OCI-LY7 (cell line): ENCODE measurements around the gene SLIT3. TPM values are rescaled to one million over a fixed set of nuclear protein-coding genes. Genes with fewer than 3 reads are reported as not detected.

Experiments used
- BruUV-seq: library from RNA; stranded (reverse); fragments of 400-500 nt; replicated peaks from 2 replicates; lab custom pipeline; 2021; lab: Mats Ljungman, UMichigan
- CTCF ChIA-PET: fragments of 300-600 bp; sonication (Branson Sonifier 250); formaldehyde crosslinking; loops from one replicate; lab custom pipeline; 2022; ENCODE audit warnings: antibody characterized with exemption; ENCODE audit not compliant: unreplicated experiment; lab: Charles Lee
- POLR2A ChIA-PET: fragments of 300-600 bp; sonication (Branson Sonifier 250); formaldehyde crosslinking; loops from one replicate; lab custom pipeline; 2022; ENCODE audit warnings: antibody characterized with exemption; lab: Charles Lee
- DNase-seq: peaks from one replicate; pipeline ENCODE4 v3.0.0-alpha.2; 2015; ENCODE audit warnings: low spot score
- H2AFZ ChIP-seq: fragments of 200-600 bp; sonication (generic), shearing (Covaris generic); 2 replicates; pipeline ENCODE4 v1.6.1; 2014; ENCODE audit warnings: mild to moderate bottlenecking, antibody characterized with exemption, low read length, moderate library complexity
- H3K27ac ChIP-seq: fragments of 200-600 bp; sonication (generic); 2 replicates; pipeline ENCODE4 v1.5.1; 2014; ENCODE audit warnings: mixed run types, low read depth, mild to moderate bottlenecking, moderate library complexity, low read length, inconsistent platforms; ENCODE audit not compliant: poor library complexity, severe bottlenecking
- H3K36me3 ChIP-seq: fragments of 200-600 bp; sonication (generic); 2 replicates; pipeline ENCODE4 v1.6.1; 2014; ENCODE audit warnings: mild to moderate bottlenecking, antibody characterized with exemption, low read length, moderate library complexity, mixed read lengths; ENCODE audit not compliant: insufficient read depth
- H3K4me1 ChIP-seq: fragments of 200-600 bp; sonication (generic); 2 replicates; pipeline ENCODE4 v1.5.1; 2014; ENCODE audit warnings: mild to moderate bottlenecking, low read length; ENCODE audit not compliant: insufficient read depth, poor library complexity, severe bottlenecking
- H3K4me2 ChIP-seq: fragments of 200-600 bp; sonication (generic); 2 replicates; pipeline ENCODE4 v1.6.1; 2014; ENCODE audit warnings: mild to moderate bottlenecking, low read length
- H3K4me3 ChIP-seq: fragments of 200-600 bp; sonication (generic); 2 replicates; pipeline ENCODE4 v1.5.1; 2014; ENCODE audit warnings: mild to moderate bottlenecking, low read depth, low read length; ENCODE audit not compliant: poor library complexity, severe bottlenecking
- H3K79me2 ChIP-seq: fragments of 200-600 bp; sonication (generic); 2 replicates; pipeline ENCODE4 v1.6.1; 2016; ENCODE audit warnings: low read depth, mild to moderate bottlenecking, low read length, moderate library complexity, mixed read lengths; ENCODE audit not compliant: insufficient read depth
- H3K9me2 ChIP-seq: fragments of 200-600 bp; sonication (generic); 2 replicates; pipeline ENCODE4 v1.6.1; 2016; ENCODE audit warnings: mild to moderate bottlenecking, low read length, mixed read lengths; ENCODE audit not compliant: insufficient read depth
- H3K9me3 ChIP-seq: fragments of 200-600 bp; sonication (generic); 2 replicates; pipeline ENCODE4 v1.6.1; 2014; ENCODE audit warnings: mild to moderate bottlenecking, mixed run types, low read length, mixed read lengths
- H4K20me1 ChIP-seq: fragments of 200-600 bp; sonication (generic); 2 replicates; pipeline ENCODE4 v1.6.1; 2014; ENCODE audit warnings: mild to moderate bottlenecking, antibody characterized with exemption, low read length, moderate library complexity, mixed read lengths; ENCODE audit not compliant: insufficient read depth
- CTCF ChIP-seq: fragments of 200-600 bp; sonication (generic); conservative IDR thresholded peaks from 2 replicates; pipeline ENCODE4 v1.5.1; 2014; ENCODE audit warnings: mild to moderate bottlenecking, antibody characterized with exemption, low read length, moderate library complexity, mixed read lengths
- EZH2phosphoT487 ChIP-seq: fragments of 200-600 bp; sonication (generic); IDR thresholded peaks from 2 replicates; pipeline ENCODE4 v1.6.1; 2018; ENCODE audit warnings: low read depth, borderline replicate concordance, mild to moderate bottlenecking, mixed run types, antibody characterized with exemption, low read length, moderate library complexity, mixed read lengths
- intact Hi-C: fragments of 100-400 bp; cut with micrococcal nuclease; formaldehyde crosslinking; loops from one replicate; pipeline ENCODE4 v1.10.0; 2022; ENCODE audit not compliant: unreplicated experiment
- total RNA-seq, 2 experiments: library from RNA; depleted of rRNA in 1 of 2; stranded (reverse); fragments of >200 nt in 1 of 2; shearing (Covaris generic) in 1 of 2; gene quantifications; 2 replicates each; pipeline ENCODE4 v1.2.3, GENCODE V29; 2014 to 2022

SLIT3 gene
- total RNA-seq, 2 experiments from 2014 or later: not detected

- H3K4me2 ChIP-seq: no peak overlapping the region
- no peak overlapping the region for H3K4me3 ChIP-seq
- BruUV-seq: no TSS peak
- ChIA-PET CTCF (no interaction called here), POLR2A (no interaction called here)
- H3K9me2 ChIP-seq: no peaks in the 10 kb centered on the region
- no peak for DNase-seq
- intact Hi-C loops: no loop called here
- H4K20me1 ChIP-seq: no peaks in the 10 kb centered on the region
- no peak for TF ChIP-seq EZH2phosphoT487
- no peak for TF ChIP-seq CTCF
- no peaks in the 10 kb centered on the region for H3K9me3 ChIP-seq
- H3K27ac ChIP-seq: no peak overlapping the region
- H3K36me3 ChIP-seq: no peaks in the 10 kb centered on the region
- no peak overlapping the region for H2AFZ ChIP-seq
- H3K79me2 ChIP-seq: no peaks in the 10 kb centered on the region
- no peaks in the 10 kb centered on the region for H3K4me1 ChIP-seq
Measured at GRCh38 chr5:169286572-169287300, 14.2 kb downstream of the SLIT3 start.

- no peaks in the 10 kb centered on the region for H3K79me2 ChIP-seq
- no TSS peak for BruUV-seq
- H3K4me3 ChIP-seq: no peak overlapping the region
- no peak for TF ChIP-seq EZH2phosphoT487
- no peak for DNase-seq
- POLR2A ChIA-PET: interaction anchor here (0.6 kb wide), 1 partner anchor 310 kb away, joined by 3 read pairs; no protein-coding TSS in a partner anchor
- H4K20me1 ChIP-seq: no peaks in the 10 kb centered on the region
- no peak overlapping the region for H3K27ac ChIP-seq
- H3K4me1 ChIP-seq: no peaks in the 10 kb centered on the region
- H3K9me2 ChIP-seq: no peaks in the 10 kb centered on the region
- H3K4me2 ChIP-seq: no peak overlapping the region
- no peak overlapping the region for H2AFZ ChIP-seq
- H3K9me3 ChIP-seq: no peaks in the 10 kb centered on the region
- no peaks in the 10 kb centered on the region for H3K36me3 ChIP-seq
- intact Hi-C loops: no loop called here
- CTCF ChIA-PET: interaction anchor here (0.5 kb wide), 1 partner anchor 161 kb away, joined by 3 read pairs; no protein-coding TSS in a partner anchor
Measured at GRCh38 chr5:169283887-169284286, 17.1 kb downstream of the SLIT3 start.

GRCh38 chr5:169281625-169282024 is 19.3 kb downstream of the SLIT3 start:
- BruUV-seq: no TSS peak
- intact Hi-C loops: no loop called here
- DNase-seq: no peak
- ChIA-PET CTCF (no interaction called here), POLR2A (no interaction called here)
- no peak overlapping the region for H3K4me2 ChIP-seq
- H3K9me3 ChIP-seq: no peaks in the 10 kb centered on the region
- no peaks in the 10 kb centered on the region for H3K36me3 ChIP-seq
- no peaks in the 10 kb centered on the region for H3K4me1 ChIP-seq
- no peaks in the 10 kb centered on the region for H3K79me2 ChIP-seq
- no peak overlapping the region for H2AFZ ChIP-seq
- H3K9me2 ChIP-seq: no peaks in the 10 kb centered on the region
- no peak overlapping the region for H3K27ac ChIP-seq
- H3K4me3 ChIP-seq: no peak overlapping the region
- H4K20me1 ChIP-seq: no peaks in the 10 kb centered on the region
- TF ChIP-seq CTCF (no peak), EZH2phosphoT487 (no peak)
